Upper lobe of left lung (tissue), 4 donors: ENCODE measurements around the gene PLEKHM2.

Experiments
- EP300 ChIP-seq, 4 donors: sonication (generic); formaldehyde crosslinking; IDR thresholded peaks; one replicate each; pipeline ENCODE4 v1.5.1; 2017; ENCODE audit warnings: antibody characterized with exemption in 4 of 4, control low read depth in 2 of 4
- POLR2A ChIP-seq, 4 donors: fragments of 450-650 bp; IDR thresholded peaks; one replicate each; pipeline ENCODE4 v1.5.1; 2016 to 2017; ENCODE audit warnings: antibody characterized with exemption in 4 of 4, mild to moderate bottlenecking in 2 of 4
- POLR2AphosphoS5 ChIP-seq, 2 donors: sonication (generic); formaldehyde crosslinking; IDR thresholded peaks; one replicate each; pipeline ENCODE4 v1.5.1; 2017; ENCODE audit warnings: antibody characterized with exemption in 2 of 2
- TF ChIP-seq, protein P1 (sequence below), 6 experiments: fragments of 450-650 bp in 4 of 6; fragments of 200-600 bp in 2 of 6; sonication (generic) in 2 of 6; IDR thresholded peaks; one replicate each; pipeline ENCODE4 v1.5.1; 2016 to 2019; ENCODE audit warnings: antibody characterized with exemption in 6 of 6

DNA sequence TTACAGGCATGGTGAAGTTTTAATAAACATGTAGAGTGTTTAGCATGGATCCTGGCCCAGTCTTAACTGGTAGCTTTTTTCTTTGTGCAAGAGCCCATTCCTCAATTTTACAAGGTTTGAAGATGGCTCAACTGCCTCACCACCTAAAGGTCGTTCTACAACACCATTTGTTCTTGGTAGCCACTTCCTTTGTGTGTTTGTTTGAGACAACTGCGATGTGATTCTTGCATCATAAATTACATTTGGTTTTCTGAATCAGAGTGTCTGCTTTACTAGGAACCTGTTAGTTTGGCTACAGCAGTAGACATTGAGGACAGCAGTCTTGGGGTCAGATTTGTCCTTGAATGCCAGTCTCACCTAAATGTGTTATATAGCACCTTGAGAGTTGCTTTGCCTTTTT, 3.3 kb downstream of the PLEKHM2 start:
- TF ChIP-seq, protein P1, sequence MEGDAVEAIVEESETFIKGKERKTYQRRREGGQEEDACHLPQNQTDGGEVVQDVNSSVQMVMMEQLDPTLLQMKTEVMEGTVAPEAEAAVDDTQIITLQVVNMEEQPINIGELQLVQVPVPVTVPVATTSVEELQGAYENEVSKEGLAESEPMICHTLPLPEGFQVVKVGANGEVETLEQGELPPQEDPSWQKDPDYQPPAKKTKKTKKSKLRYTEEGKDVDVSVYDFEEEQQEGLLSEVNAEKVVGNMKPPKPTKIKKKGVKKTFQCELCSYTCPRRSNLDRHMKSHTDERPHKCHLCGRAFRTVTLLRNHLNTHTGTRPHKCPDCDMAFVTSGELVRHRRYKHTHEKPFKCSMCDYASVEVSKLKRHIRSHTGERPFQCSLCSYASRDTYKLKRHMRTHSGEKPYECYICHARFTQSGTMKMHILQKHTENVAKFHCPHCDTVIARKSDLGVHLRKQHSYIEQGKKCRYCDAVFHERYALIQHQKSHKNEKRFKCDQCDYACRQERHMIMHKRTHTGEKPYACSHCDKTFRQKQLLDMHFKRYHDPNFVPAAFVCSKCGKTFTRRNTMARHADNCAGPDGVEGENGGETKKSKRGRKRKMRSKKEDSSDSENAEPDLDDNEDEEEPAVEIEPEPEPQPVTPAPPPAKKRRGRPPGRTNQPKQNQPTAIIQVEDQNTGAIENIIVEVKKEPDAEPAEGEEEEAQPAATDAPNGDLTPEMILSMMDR (IDR thresholded peaks at IDR 0.05), result no peak
- no peak for TF ChIP-seq POLR2AphosphoS5 (IDR thresholded peaks at IDR 0.05)
- TF ChIP-seq POLR2A (IDR thresholded peaks at IDR 0.05), result no peak
- no peak for TF ChIP-seq EP300 (IDR thresholded peaks at IDR 0.05)
